ENCODE data around the gene DLGAP1.
A peak's percentile ranks its signal among the peaks of the same experiment; 100 is the strongest.
"Not testable (repeated sequence)": the region's sequence is repeated elsewhere in the genome, so short reads cannot be mapped to it uniquely, and the experiment has no call there.

DLGAP1 gene

DNA sequence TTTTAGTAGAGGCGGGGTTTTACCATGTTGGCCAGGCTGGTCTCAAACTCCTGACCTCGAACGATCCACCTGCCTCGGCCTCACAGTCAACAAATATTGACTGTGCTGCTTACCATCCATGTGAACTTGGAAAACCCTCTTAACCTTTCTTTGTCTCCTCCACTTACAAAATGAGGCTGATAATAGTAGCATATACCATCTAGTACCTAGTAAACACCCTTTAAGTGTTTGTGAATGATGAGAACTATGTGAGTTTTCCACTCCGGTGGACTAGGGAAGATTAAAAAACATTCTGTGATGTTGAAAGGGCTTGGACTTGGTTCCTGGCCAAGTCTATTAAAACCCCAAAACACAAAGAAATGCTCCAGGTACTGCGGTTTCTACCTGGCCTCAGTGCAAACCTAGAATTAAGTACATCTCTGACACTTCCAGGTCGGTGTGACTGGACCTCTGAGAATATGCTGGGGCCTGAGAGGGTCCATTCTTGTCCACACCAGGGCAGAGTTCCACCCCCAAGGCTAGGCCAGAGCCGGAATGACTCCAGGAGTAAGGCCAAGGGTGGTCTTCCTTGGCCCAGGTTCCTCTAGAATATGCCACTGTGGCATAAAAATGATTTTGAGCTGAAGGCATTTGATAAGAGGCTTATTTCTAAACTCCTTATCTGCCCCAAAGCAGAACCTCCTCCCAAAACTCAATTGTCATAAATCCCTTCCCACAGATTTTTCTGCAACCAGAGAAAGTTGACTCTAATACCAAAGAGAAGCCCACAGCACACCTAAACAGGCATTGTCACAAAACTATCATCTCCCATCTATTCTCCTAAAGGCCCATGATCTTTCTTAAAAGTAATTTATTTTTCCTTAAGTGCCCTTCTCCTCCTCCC, 787.6 kb downstream of the DLGAP1 start:
- no peak for DNase-seq

DNA sequence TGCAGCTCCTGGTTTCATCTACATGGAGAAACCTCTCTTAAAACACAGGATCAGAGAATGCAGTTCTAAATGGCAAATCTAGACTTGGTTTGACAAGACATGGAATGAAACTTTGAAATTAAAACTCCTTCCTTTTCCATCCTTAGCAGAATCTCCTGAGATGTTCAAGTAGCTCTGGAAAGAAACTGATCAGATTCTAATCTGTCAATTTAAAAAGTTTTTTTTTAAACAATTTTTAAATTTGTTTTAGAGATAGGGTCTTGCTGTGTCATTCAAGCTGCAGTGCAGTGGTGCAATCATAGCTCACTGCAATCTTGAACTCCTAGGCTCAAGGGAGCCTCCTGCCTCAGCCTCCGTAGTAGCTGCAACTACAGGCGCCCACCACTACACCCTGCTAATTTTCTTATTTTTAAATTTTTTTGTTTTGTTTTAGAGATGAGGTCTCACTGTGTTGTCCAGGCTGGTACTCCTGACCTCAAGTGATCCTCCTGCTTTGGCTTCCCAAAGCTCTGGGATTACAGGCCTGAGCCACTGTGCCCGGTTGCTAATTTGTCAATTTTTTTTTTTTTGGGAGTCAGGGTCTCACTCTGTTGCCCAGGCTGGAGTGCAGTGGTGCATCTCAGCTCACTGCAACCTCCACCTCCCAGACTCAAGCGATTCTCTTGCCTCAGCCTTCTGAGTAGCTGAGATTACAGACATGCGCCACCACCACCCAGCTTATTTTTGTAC, 788.4 kb downstream of the DLGAP1 start:
- no peak for DNase-seq

DNA sequence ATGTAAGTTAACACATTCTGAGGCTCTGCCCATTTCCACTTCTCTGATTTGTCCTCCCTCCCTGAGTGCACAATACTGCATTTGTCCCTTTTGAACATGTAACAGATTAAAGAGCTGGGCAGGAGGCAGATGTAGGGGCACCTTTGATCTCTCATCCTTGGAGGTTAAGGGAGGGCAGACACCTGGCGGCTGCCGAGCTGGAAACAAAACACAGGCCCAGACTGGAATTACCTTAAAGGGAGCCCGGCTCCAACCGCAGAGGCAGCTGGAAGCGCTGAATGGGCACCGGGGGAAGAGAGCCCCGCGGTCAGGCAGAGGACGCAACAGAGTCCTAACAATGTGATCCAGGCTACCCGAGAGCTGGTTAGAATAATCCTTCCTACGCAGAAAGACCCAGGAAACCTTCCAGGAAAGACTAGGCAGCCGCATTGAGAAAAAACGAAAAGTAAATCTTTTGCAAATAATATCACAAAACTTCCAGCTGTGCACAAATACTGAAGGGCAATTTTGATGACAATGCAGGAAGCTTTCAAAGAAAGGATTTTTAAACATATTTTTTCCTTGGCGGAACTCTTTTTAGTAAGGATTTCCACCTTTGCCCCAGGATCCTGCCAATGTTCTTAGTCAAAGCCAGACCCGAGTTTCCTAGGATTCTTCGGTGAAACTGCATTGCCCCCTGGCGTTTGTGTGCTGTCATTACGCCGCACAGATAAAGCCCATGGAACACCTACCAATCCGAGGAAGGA, 789.2 kb downstream of the DLGAP1 start:
- peak; percentile 60 for DNase-seq

DNA sequence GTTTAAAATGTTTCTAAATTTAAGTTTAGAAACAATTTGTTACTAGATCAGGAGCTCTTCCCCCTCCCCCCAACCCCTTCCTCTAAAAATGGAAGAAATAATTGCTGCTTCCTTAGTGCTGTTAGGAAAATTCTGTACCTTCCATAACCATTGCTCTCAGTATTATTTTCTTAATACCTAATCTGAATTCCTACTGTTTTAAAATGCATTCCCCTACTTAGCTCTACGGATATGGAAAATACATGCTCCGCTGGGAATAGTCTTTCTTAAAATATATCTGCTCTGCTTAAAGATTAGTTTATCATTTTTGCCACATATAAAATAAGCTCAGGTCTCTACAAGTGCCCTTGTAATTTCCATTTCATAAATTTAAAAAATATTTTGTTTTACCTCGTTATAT, 789.9 kb downstream of the DLGAP1 start:
- no peak for DNase-seq

DNA sequence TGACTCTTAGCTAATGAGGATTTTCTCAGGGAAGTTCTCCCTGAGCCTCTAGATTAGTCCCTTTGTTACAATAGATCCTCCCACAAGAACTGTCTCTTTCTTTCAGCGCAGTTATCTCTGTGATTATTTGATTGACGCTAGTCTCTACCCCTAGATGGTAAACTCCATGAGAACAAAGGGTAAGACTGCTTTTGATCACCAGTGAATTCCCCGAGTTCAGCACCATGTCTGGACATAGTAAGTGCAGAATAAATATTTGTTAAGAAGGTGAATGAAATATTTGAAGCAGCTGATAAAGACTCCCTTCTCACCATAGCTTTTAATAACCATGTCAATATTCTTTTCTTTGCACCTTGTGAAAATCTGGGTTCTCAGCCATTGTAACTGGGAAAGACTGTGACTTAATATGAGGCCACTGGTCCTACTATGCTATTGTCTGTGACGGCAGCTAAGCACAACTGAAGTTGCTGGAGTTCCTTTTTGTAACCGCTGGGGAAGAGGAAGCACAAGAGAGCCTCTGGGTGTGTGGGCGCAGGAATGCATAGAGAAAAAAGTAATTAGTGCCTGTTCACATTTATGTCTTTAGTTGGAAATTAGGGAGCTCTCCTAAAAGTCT, 790.4 kb downstream of the DLGAP1 start:
- DNase-seq = no peak

DNA sequence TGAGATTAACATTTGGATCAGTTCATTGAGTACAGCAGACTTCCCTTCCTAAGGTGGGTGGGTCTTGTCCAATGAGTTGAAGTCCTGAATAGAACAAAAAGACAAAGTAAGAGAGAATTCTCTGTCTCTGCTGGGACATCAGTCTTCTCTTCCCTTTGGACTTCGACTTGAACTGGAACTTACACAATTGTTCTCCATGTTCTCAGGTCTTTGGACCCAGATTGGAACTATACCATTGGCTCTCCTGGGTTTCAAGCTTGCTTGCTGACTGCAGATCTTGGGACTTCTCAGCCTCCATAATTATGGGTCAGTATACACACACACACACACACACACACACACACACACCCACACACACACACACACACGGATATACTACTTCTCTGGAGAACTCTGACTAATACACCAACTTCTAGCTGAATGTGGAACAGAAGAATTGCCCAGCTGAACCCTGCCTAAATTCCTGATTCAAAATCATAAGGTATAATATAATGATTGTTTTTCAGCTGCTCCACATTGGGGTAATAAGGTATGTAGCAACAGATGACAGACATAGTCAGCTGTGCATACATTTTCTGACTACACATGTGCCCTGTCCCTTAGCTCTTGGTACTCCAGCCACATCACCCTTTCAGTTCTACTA, 791.1 kb downstream of the DLGAP1 start:
- no peak for DNase-seq

DNA sequence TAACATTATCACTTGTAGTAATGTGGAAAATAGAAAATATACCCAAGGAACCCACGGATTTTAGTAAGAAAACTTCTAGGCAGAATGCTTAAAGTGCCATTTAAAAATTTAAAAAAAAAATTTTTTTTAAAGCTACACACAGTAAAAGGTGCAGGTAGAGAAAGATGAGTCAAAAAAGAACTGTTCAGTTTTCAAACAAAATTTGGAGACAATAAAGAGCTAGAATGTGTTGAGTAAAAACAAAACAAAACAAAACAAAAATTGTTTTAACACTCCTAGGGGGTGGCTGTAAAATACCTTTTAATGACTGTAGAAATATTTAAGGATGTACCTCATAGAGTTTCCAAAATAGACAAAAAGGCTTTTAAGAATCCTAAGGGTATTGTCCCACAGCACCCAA, 793.1 kb downstream of the DLGAP1 start:
- DNase-seq = no peak

DNA sequence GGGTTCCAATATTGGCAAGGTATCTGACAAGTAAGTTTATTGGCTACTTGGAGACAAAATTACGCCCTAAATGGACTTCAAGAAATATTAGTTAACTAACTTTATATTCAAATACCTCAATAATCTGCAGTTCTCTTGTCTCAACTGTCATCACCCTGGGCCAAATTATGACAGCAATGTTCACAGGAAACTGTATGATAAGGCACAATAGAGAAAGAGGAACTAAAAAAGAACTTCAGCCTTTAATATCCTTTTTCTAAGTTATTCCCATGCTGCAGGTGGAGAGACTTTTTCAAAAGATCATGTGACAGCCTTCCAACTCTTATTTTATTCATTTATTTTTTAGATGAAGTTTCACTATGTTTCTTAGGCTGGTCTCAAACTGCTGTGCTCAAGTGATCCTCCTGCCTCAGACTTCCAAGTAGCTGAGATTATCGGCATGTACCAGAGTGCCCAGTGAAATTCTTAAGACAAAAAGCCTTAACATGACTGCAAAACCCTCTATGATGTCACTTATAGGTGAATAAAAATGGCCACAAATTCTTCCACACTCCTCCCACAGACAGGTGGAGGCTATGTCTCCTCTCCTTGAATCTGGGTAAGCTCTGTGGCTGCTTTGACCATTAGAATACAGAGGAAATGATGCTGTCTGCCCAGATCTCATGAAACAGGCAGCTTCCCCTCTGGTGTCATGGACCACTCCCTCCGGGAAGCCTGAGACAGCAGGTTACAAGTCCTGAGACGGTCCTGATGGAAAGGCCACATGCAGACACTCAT, 794.2 kb downstream of the DLGAP1 start:
- DNase-seq = peak; percentile 0

DNA sequence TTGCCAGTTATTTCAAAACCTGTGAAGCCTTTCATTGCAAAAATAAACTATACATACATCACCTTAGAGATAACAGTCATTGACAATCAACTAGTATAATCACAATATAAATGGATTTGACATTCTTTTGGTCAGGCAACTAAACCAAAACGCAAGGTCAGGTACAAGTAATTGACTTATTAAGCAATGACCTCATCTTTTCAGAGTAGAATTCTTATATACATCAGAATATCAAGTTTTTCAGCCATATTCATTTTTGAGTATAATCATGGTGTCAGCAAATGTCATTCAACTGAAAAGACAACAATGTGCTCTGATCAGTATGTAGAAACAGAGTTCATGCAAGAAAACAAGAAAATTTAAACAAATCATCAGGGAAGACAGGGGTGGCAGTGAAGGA, 796.6 kb downstream of the DLGAP1 start:
- DNase-seq = no peak

DNA sequence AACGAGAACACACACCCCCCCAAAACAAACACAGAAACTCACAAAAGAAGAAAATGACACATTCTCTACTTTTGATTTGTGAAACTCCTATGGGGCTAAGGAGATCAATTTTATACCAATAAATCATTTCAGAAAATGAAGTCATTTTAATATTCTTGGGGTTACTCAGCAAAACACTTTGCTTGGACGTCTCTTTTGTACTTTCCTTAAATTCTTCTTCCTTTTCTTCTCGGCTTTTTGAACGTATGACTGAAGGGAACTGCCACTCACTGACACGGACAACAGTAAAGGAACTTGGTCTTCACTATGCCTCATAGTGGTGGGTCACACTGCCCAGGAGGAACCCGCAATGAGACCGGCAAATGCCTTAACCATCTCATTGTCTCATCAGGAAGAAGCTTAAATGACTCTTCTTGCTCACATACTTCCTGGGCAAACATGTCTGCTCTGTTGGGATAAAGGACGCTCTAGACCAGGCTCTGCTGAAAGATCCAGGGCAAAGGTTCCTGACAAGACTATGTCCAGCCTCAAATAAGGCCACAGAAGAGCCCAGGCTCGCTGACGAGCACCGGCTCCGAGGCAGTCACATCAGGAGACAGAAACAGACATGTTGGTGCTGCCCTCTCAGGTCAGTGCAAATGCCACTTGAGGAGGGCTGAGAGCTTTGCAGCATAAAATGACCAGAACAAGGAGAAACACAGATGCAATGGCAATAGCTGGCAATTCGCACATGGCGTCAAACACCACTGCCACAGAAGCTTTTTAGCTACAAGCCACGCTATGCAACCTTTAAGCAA, 799.7 kb downstream of the DLGAP1 start:
- no peak for DNase-seq

DNA sequence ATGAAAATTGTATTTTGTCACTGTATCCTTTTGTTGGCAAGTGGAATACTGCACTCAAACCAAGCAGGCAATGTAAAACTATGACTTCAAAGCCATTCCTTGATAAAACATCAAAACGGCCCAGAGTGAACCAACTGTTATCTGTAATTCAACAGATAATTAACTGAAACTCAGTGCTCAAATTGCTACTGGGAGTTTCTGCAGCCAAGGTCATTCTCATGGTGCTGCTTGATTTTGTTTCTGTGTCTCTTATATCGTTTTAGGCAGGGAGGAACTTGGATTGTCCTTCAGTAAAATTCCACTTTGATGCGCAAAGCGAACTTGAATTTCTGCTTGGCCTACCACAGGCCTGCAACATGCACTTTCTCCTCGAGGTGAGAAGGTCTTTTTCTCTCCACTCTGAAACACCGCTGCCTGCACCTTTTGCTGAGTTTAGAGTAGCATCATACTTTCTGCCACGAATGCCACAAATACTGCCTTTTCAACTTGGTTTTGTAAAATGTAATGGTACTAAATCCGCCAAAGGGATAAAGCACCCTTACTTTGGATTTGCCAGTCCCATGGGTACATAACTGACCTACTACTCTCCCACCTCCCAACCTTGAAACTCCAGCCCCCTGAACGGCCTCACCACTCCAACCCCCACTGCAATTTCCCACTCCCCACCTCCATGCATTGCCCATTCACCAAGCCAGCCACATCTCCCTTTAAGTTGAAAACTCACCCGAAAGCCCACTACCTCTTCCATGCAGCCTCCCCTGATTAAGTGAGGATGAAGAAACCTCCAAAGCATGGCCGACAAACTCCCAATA, 800.5 kb downstream of the DLGAP1 start:
- DNase-seq = no peak

DNA sequence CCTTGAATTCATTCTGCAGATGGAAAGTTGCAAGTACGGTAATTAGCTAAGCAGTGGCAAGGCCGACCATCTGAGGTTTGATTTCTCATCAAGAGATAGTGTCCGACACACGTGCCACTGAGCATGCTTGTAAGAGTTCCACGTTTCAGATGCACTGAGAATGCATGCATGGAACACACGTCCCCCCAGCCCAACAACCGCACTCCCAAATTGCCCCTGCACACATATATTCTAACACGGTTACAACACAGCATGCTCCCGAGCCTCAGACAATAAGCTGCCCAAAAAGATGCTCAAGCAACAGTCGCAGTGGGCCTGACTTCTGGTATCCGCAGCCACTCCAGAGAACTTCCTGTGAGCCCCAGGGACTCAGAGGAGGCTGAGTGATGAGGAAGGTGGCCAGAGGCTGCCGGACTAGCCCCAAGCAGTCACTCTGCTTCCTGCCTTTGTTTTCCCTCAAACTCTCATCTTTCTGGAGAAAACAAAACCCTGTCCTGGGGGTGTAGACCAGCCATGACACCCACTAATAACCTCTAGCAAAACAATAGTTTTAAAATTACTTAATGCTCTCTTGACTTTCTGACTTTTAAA, 801.2 kb downstream of the DLGAP1 start:
- no peak for DNase-seq

DNA sequence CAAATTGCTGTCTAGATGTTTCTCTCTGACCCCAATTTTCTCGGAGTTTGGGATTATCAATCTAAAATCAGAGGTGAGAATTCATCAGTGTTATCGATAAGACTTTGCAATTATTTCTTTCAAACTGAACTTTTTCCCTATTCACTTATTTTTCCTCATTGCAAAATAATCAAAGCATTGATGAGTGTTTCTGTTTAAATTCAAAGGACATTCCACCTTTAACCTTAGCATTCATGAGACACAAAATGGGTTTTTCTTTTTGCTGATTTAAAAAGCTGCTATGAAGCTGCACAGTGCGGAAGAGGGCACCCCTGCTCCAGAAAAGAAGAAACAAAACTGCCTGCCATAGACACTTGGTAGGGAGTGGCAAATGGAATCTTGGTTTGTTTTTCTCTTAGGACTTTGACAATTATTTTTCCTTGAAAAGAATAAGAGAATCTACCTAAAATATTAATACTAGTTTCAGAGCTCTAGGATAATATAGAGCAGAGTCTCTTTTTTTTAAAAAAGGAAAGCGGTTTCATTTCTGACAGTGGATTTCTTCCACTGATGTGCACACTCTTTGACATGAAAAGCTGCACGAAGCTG, 801.8 kb downstream of the DLGAP1 start:
- DNase-seq = no peak

DNA sequence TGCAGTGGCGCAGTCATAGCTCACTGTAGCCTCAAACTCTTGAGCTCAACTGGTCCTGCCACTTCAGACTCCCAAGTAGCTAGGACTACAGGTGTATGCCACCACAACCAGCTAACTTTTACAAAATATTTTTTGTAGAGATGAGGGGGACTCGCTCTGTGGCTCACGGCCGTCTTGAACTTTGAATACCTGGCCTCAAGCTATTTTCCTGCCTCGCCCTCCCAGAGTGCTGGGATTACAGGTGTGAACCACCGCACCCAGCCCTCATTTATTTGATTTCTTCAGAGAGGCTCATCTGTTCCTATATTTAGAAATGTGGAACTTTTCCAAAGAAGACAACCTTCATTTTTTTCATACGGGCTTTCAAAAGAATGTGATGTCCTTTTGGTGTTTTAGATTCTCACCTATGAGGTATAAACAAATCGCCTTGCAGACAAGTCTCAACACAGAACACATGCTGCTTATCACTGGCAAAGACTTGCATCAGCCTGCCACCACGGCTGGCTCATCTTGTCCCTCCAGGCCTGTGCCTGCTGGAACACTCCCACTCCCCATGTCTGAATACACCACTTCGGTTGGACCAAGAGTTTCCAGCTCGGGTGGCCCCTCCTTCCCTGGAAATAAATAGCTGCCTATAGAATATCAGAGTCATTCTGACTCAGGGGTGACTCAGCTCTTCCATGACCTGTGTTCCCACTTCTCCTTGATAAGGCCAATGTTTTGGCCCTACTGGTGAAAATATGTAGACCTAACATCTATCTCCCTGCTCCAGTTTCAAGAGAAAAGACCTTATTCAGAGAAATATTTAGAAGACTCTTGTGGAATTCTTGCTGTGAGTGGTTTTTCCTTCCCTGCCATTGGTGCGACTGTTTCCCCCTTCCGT, 802.5 kb downstream of the DLGAP1 start:
- DNase-seq = no peak

DNA sequence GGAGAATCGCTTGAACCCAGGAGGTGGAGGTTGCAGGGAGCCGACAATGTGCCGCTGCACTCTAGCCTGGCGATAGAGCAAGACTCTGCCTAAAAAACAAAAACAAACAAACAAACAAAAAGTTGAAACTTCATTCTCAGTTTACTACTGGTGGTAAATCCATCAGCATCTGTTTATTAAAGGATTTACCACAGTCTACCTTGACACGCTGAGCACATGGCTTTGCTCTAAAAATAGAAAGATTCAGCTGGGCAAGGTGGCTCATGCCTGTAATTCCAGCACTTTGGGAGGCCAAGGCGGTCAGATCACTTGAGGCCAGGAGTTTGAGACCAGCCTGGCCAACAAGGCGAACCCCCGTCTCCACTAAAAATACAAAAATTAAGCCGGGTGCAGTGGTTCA, 803.8 kb downstream of the DLGAP1 start:
- DNase-seq = no peak

DNA sequence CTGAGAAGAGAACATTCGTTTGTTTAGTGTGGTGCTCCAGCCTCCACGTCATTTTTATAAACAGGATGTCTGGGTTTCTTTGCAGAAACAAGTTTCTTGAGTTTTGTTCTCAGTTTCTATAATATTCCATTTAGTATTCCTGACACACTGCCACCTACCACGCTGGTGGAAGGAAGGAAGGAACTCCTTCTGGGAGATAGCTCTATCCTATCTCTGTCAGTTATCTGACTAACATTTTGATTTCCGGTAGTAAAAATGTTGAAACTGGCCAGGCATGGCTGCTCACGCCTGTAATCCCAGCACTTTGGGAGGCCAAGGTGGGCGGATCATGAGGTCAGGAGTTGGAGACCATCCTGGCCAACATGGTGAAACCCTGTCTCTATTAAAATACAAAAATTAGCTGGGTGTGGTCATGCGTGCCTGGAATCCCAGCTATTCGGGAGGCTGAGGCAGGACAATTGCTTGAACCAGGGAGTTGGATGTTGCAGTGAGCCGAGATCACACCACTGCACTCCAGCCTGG, 804.5 kb downstream of the DLGAP1 start:
- DNase-seq = not testable (repeated sequence)

DNA sequence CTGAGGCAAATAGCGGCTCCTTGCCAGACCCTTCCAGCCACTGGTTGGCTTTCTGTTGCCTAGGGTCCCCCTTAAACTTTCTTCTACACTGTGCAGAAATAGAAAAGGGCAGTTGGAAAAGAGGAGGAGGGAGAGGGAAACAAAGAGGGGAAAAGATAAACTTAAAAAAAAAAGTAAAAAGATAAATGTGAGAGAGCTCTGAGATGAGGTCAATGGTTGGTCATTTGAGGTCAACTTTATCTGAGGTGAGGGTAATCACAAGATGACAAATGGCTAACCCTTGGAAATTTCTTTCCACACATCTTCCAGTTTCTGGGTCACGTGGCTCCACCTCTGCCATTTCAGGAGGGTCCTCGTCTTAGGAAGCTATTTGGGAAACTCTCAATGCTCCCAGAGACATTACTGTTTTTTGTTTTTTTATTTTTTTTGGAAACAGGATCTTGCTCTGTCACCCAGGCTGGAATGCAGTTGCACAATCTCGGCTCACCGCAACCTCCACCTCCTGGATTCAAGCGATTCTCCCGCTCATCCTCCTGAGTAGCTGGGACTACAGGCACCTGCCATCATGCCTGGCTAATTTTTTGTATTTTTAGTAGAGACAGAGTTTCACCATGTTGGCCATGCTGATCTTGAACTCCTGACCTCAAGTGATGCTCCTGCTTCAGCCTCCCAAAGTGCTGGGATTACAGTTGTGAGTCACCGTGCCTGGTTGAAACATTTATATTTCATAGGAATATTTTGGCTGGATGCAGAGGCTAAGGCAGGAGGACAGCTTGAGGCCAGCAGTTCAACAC, 805.3 kb downstream of the DLGAP1 start:
- no peak for DNase-seq

Data from NCI-H1694 treated with DMSO at 0.1 percent for 48 hours (cell line).